Testis (tissue), 3 donors: Measurements from ENCODE around the gene GRB14. TPM values are rescaled to one million over a fixed set of nuclear protein-coding genes. Genes with fewer than 3 reads are reported as not detected.

Source experiments
- DNase-seq: peaks from one replicate; pipeline ENCODE4 v3.0.0-alpha.2; 2019
- H3K27ac ChIP-seq, 2 donors: fragments of 200-600 bp; sonication (generic); one replicate each; pipeline ENCODE4 v1.5.1; 2019
- H3K27me3 ChIP-seq: fragments of 200-600 bp; sonication (generic); one replicate; pipeline ENCODE4 v1.5.1; 2019
- H3K36me3 ChIP-seq: fragments of 200-600 bp; sonication (generic); one replicate; pipeline ENCODE4 v1.5.1; 2017; ENCODE audit warnings: low read depth; ENCODE audit errors: missing control alignments
- H3K4me1 ChIP-seq: fragments of 200-600 bp; sonication (generic); one replicate; pipeline ENCODE4 v1.5.1; 2019
- H3K4me3 ChIP-seq, 2 donors: fragments of 200-600 bp; sonication (generic); one replicate each; pipeline ENCODE4 v1.5.1; 2017 to 2019
- H3K9me3 ChIP-seq: fragments of 200-600 bp; sonication (generic); one replicate; pipeline ENCODE4 v1.5.1; 2017
- CTCF ChIP-seq, 3 experiments: fragments of 450-650 bp in 2 of 3; fragments of 200-600 bp in 1 of 3; sonication (generic) in 1 of 3; IDR thresholded peaks; one replicate each; pipeline ENCODE4 v1.5.1; 2016 to 2019; ENCODE audit warnings: antibody characterized with exemption in 3 of 3, mild to moderate bottlenecking in 2 of 3, moderate library complexity in 1 of 3
- POLR2A ChIP-seq: fragments of 450-650 bp; IDR thresholded peaks from one replicate; pipeline ENCODE4 v1.6.1; 2017; ENCODE audit warnings: antibody characterized with exemption, mild to moderate bottlenecking, moderate library complexity
- WGBS, 2 donors: methylation state at CpG; one replicate each; pipeline ENCODE4 v1.1.5; 2018; 5-methylcytosine and 5-hydroxymethylcytosine counted together
- intact Hi-C: fragments of 100-400 bp; cut with DNase I; formaldehyde crosslinking; loops from one replicate; pipeline ENCODE4 v1.15.1; 2023; ENCODE audit warnings: low total_unique reads
- polyA plus RNA-seq: library from polyadenylated mRNA; stranded (reverse); fragments of 350-450 nt; fragmentation: Illumina TruSeq; extraction: RNeasy Lipid Tissue Mini Kit (QIAGEN cat#74804); gene quantifications from one replicate; pipeline ENCODE4 v1.2.3, GENCODE V29; 2014; ENCODE audit warnings: low read depth, low replicate concordance; ENCODE audit not compliant: insufficient read depth
- total RNA-seq, 2 donors: library from RNA; depleted of rRNA; stranded (reverse); fragments of >200 nt; gene quantifications; one replicate each; pipeline ENCODE4 v1.2.3, GENCODE V29; 2016

GRB14 gene
- total and polyA plus RNA-seq, 3 donors from 2014 or later, result 30.6 to 67.3 (median 59.0) TPM

- 55 to 59% methylated on average over 4 of the region's 4 CpGs for WGBS, 2 donors
- TF ChIP-seq POLR2A, result no peak
- no peak for TF ChIP-seq CTCF (IDR thresholded peaks at IDR 0.05)
- H3K36me3 ChIP-seq, result no peaks in the 10 kb centered on the region
- intact Hi-C loops, result no loop called here
- H3K4me3 ChIP-seq, result peak overlapping the region; percentile 39 to 60
- H3K27me3 ChIP-seq, result no peaks in the 10 kb centered on the region
- H3K27ac ChIP-seq, result peak overlapping the region; percentile 32 to 77
- H3K9me3 ChIP-seq, result no peaks in the 10 kb centered on the region
- DNase-seq, result no peak
- H3K4me1 ChIP-seq, result peaks cover 23% of the 10 kb centered on the region
Observed at GRCh38 chr2:164565359-164565758, 55.9 kb downstream of the GRB14 start.

- TF ChIP-seq CTCF (IDR thresholded peaks at IDR 0.05) (no peak), POLR2A (no peak)
- Histone ChIP-seq H3K27me3 (no peaks in the 10 kb centered on the region), H3K4me3 (no peak overlapping the region), H3K4me1 (peaks cover 34% of the 10 kb centered on the region), H3K36me3 (no peaks in the 10 kb centered on the region), H3K9me3 (no peaks in the 10 kb centered on the region), H3K27ac (peak overlapping the region; percentile 61 to 62)
- intact Hi-C loops, result no loop called here
- DNase-seq, result no peak
Observed at GRCh38 chr2:164562666-164563065, 58.6 kb downstream of the GRB14 start.

DNA sequence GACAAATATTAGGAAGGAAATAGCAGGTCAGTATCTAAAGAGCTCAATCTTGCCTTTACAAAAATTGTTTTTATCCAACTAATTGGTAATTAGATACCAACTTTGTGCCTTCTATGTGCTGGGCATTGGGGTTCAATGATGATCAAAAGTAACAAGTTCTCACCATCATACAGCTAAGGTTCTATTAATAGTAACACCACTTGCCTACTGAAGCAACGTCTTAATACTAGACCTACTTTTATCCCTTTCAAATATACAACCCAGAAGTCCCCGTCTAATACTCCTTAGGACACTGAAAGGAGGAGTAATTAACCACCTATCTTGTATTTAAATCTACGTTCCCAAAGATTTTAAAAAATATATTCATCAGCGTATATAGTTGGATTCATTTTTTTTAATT lies 59.3 kb downstream of the GRB14 start:
- no peaks in the 10 kb centered on the region for H3K36me3 ChIP-seq
- no peak for DNase-seq
- TF ChIP-seq POLR2A (no peak), CTCF (IDR thresholded peaks at IDR 0.05) (no peak)
- H3K4me3 ChIP-seq, result no peak overlapping the region
- no peaks in the 10 kb centered on the region for H3K27me3 ChIP-seq
- peak overlapping the region; percentile 33 to 62 for H3K27ac ChIP-seq
- WGBS, 2 donors, result 69 to 70% methylated on average over 4 of the region's 4 CpGs
- H3K9me3 ChIP-seq, result no peaks in the 10 kb centered on the region
- intact Hi-C loops, result no loop called here
- peaks cover 34% of the 10 kb centered on the region for H3K4me1 ChIP-seq

DNA sequence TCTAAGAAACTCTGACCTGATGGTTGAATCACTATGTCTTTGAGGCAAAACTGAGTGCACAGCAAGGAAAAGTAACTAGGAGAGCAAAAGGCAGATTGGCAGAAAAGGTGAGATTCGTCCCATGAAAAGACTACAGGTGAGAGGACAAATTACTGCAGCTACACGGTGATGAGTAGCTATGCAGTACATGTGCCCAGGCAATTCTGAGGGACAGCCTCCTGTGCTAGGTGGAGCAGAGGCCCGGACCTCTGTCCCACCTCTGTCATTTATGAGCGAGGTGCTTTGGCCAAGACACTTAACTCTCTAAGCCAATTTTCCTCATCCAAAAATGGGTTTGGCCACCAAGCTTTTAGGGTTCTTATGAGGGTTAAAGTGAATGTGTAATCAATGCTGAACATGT lies 59.9 kb downstream of the GRB14 start:
- H3K4me3 ChIP-seq, result no peak overlapping the region
- intact Hi-C loops, result no loop called here
- H3K9me3 ChIP-seq, result no peaks in the 10 kb centered on the region
- TF ChIP-seq POLR2A (no peak), CTCF (IDR thresholded peaks at IDR 0.05) (no peak)
- no peak for DNase-seq
- no peaks in the 10 kb centered on the region for H3K36me3 ChIP-seq
- H3K27ac ChIP-seq, result peak overlapping the region; percentile 2 to 65
- WGBS, 2 donors, result 67 to 85% methylated on average over 4 of the region's 4 CpGs
- H3K4me1 ChIP-seq, result peaks cover 34% of the 10 kb centered on the region
- H3K27me3 ChIP-seq, result no peaks in the 10 kb centered on the region

- no peak for DNase-seq
- Histone ChIP-seq H3K4me1 (peaks cover 34% of the 10 kb centered on the region), H3K36me3 (no peaks in the 10 kb centered on the region), H3K4me3 (no peak overlapping the region), H3K9me3 (no peaks in the 10 kb centered on the region), H3K27ac (peak overlapping the region; percentile 2 to 65), H3K27me3 (no peaks in the 10 kb centered on the region)
- TF ChIP-seq CTCF (IDR thresholded peaks at IDR 0.05) (no peak), POLR2A (no peak)
- WGBS, 2 donors, result 33 to 35% methylated on average over 2 of the region's 2 CpGs
- intact Hi-C loops, result no loop called here
Observed at GRCh38 chr2:164560902-164561301, 60.4 kb downstream of the GRB14 start.
